PFSK-1 (cell line): ENCODE data around the gene TMED3.

Source experiments
- POLR2AphosphoS5 ChIP-seq: IDR thresholded peaks from 2 replicates; pipeline ENCODE4 v1.6.1; 2012; ENCODE audit warnings: low read depth, mild to moderate bottlenecking, control low read depth, low read length, moderate library complexity
- SIN3A ChIP-seq: IDR thresholded peaks from 2 replicates; pipeline ENCODE4 v1.6.1; 2012; ENCODE audit warnings: mild to moderate bottlenecking, low read length, moderate library complexity, borderline replicate concordance; ENCODE audit not compliant: insufficient read depth
- TAF1 ChIP-seq: IDR thresholded peaks from 2 replicates; pipeline ENCODE4 v1.6.1; 2012; ENCODE audit warnings: low read length, control low read depth, borderline replicate concordance; ENCODE audit not compliant: insufficient read depth
- TF ChIP-seq, protein P1 (sequence below), 2 experiments: IDR thresholded peaks; 2 replicates each; pipeline versions ENCODE4 v1.6.1 to v1.8.0; 2011 to 2012; ENCODE audit warnings: low read depth in 2 of 2, low read length in 2 of 2, control low read depth in 1 of 2, inconsistent platforms in 1 of 2, mild to moderate bottlenecking in 1 of 2, moderate library complexity in 1 of 2; ENCODE audit not compliant: insufficient read depth in 1 of 2

DNA sequence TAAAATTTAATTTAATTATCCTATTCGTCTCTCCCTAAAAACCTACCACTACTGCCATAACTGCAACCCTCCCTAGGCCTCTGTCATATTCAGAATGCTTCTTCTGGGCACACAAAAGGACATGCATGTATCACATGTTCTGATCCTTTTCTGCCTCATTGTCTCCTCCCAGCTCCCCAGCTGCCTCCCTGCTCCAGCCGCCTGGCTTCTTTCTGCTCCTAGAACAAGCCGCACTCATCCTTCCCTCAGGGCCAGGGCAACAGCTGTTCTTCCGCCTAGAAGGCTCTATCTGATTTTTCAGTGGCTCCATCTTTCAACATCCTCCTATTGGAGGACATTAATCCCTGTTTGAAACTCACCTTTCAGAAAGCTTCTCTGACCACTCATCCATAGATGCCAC is 38.6 kb downstream of the TMED3 start:
- TF ChIP-seq POLR2AphosphoS5 (no peak), TAF1 (no peak), SIN3A (no peak)
- TF ChIP-seq, protein P1, sequence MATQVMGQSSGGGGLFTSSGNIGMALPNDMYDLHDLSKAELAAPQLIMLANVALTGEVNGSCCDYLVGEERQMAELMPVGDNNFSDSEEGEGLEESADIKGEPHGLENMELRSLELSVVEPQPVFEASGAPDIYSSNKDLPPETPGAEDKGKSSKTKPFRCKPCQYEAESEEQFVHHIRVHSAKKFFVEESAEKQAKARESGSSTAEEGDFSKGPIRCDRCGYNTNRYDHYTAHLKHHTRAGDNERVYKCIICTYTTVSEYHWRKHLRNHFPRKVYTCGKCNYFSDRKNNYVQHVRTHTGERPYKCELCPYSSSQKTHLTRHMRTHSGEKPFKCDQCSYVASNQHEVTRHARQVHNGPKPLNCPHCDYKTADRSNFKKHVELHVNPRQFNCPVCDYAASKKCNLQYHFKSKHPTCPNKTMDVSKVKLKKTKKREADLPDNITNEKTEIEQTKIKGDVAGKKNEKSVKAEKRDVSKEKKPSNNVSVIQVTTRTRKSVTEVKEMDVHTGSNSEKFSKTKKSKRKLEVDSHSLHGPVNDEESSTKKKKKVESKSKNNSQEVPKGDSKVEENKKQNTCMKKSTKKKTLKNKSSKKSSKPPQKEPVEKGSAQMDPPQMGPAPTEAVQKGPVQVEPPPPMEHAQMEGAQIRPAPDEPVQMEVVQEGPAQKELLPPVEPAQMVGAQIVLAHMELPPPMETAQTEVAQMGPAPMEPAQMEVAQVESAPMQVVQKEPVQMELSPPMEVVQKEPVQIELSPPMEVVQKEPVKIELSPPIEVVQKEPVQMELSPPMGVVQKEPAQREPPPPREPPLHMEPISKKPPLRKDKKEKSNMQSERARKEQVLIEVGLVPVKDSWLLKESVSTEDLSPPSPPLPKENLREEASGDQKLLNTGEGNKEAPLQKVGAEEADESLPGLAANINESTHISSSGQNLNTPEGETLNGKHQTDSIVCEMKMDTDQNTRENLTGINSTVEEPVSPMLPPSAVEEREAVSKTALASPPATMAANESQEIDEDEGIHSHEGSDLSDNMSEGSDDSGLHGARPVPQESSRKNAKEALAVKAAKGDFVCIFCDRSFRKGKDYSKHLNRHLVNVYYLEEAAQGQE (IDR thresholded peaks at IDR 0.05; ENCODE audit: insufficient read depth in 1 of 2, low read depth in 2 of 2, low read length in 2 of 2), result no peak
